HL-60/S4 treated with phorbol 12-myristate 13-acetate at 8.2 ng/mL for 4 days and 3 days (cell line): ENCODE data around the gene PTCD2.
"Not testable (repeated sequence)": the region's sequence is repeated elsewhere in the genome, so short reads cannot be mapped to it uniquely, and the experiment has no call there.

Experiments
- in situ Hi-C: fragments of 300-500 bp; cut with MboI; formaldehyde crosslinking; loops from 2 replicates; pipeline ENCODE4 v1.15.0; 2022; ENCODE audit warnings: low sequenced_read_pairs

The PTCD2 gene

GRCh38 chr5:72296256-72296655 is 23.9 kb upstream of the PTCD2 start:
- in situ Hi-C loops, result no loop called here

GRCh38 chr5:72298136-72298535 is 22.0 kb upstream of the PTCD2 start:
- in situ Hi-C loops, result not testable (repeated sequence)

GRCh38 chr5:72298711-72299110 is 21.5 kb upstream of the PTCD2 start:
- in situ Hi-C loops, result no loop called here

- in situ Hi-C loops, result no loop called here
These were observed 19.4 kb upstream of the PTCD2 start for GRCh38 chr5:72300590-72301339.

GRCh38 chr5:72301557-72301956 is 18.6 kb upstream of the PTCD2 start:
- in situ Hi-C loops, result no loop called here

GRCh38 chr5:72302171-72302570 is 18.0 kb upstream of the PTCD2 start:
- in situ Hi-C loops, result no loop called here

- in situ Hi-C loops, result no loop called here
These were observed 14.7 kb upstream of the PTCD2 start for GRCh38 chr5:72305194-72306142.

- in situ Hi-C loops, result no loop called here
These were observed 12.6 kb upstream of the PTCD2 start for GRCh38 chr5:72307573-72307967.

- in situ Hi-C loops, result no loop called here
These were observed 12.0 kb upstream of the PTCD2 start for GRCh38 chr5:72307968-72308852.

- in situ Hi-C loops, result no loop called here
These were observed 11.4 kb upstream of the PTCD2 start for GRCh38 chr5:72308853-72309191.

- in situ Hi-C loops, result no loop called here
These were observed 7.0 kb upstream of the PTCD2 start for GRCh38 chr5:72313141-72313540.

- in situ Hi-C loops, result no loop called here
These were observed 5.5 kb upstream of the PTCD2 start for GRCh38 chr5:72314571-72315172.

GRCh38 chr5:72319435-72319975 is 668 bp upstream of the PTCD2 start:
- in situ Hi-C loops, result not testable (repeated sequence)

- in situ Hi-C loops, result no loop called here
These were observed 4.1 kb downstream of the PTCD2 start for GRCh38 chr5:72324189-72324825.

GRCh38 chr5:72325566-72326305 is 5.6 kb downstream of the PTCD2 start:
- in situ Hi-C loops, result no loop called here

- in situ Hi-C loops, result no loop called here
These were observed 6.1 kb downstream of the PTCD2 start for GRCh38 chr5:72326306-72326649.

- in situ Hi-C loops, result no loop called here
These were observed 8.0 kb downstream of the PTCD2 start for GRCh38 chr5:72328172-72328571.

GRCh38 chr5:72330712-72331111 is 10.5 kb downstream of the PTCD2 start:
- in situ Hi-C loops, result no loop called here

GRCh38 chr5:72337159-72337558 is 17.0 kb downstream of the PTCD2 start:
- in situ Hi-C loops, result no loop called here
